NCI-H2107 (cell line): ENCODE measurements around the gene ZBTB8B.
"Not testable (repeated sequence)": the region's sequence is repeated elsewhere in the genome, so short reads cannot be mapped to it uniquely, and the experiment has no call there.

Source experiments
- DNase-seq: peaks from one replicate; lab custom pipeline; 2025; lab: John Stamatoyannopoulos, UW

Gene ZBTB8B

DNA sequence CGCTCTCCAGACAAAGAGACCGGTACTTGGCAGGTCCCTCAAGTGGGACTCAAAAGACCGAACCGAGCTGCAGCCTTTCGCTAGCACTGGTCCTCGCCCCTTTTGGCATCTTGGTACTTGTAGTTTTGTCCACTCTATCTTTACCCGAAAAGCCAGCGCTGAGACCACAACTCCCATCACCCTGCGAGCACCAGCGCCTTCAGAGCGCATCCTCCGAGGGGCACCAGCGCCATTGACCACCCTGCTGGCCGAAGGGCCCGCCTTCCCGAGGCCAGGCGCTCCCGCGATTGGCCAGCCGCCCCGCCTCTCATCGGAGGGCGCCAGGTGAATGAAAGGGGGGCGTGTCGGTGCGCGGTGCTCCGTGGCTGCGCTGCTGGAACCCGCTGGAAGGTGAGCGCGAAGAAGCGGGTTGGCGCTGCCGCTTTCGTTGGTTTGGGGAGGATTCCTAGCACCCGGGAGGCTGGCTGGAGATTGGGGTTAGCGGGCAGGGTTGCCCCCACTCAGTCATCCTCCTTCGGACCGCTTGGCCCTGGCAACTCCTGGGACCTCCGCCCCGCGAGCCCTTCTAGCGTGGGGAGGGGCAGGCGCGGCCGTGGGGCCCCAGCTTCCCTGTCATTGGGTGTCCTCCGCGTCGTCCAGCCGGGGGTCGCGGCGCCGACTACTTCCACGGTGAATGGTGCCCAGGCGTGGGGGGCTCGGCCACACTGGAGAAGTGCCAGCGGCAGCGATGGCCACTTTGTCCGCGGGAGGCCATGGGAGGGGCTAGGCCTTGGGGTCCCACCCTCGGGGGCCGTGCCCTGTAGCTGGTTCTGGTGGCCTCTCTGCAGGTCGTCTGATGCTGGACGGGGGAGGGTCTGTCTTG is at the start of gene ZBTB8B:
TSS of gene ZBTB8B (plus strand) at position 357 of the 862 bp plus-strand sequence. CDS start 5,553 bp downstream, outside the sequence.
- DNase-seq: peak; percentile 93

DNA sequence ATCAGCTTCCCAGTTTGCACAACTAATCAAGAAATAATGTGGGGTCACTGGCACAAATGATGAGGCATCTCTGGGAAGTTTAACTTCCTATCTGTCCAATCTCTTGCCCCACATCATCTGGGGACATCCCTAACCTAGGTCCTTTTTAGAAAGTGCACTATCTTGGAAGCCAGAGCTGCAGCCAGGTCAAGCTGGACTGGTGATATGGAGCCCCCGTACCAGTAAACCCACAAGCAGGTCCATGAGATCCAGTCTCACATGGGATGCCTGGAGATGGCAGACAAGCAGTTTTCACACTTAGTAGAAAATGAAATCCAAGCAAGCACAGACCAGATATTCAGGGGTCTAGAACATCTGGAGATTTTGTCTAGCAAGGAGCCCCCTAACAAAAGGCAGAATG is 43.1 kb upstream of the ZBTB8B start:
- DNase-seq: no peak

DNA sequence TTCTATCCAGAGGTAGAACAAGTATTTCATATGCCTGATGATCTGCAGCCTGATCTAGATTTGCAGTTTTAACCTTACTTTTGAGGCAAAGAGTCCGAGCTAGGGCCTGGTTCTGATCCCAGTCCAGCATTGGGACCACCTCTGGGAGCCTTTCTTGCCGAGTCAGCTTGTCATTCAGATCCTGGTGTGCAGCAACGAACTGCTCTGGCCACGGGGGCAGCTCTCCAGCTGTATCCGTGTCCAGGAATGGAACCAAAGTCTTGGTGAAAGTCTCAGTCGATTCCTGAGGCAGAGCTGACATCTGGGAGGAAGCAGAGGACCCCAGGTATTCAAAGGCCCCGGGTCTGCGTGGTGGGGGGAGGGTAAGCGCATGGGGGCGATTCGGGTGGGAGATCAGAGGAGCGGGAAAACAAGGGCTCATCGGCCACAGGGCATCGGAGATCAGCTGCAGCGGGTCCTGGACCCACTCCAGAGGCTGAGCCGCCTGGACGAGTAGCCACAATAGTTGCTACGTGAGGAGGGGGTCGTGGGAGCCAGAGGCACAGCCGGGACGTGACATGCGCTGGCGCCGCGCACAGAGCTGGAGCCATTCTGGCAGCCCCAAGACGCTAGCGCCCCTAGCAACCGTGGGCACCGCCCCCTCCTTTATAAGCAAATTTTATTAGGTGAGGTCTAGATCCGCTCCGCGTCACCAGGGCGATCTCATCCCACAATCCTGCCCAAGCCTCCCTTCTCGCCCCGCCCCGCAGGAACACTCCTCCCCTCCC is 38.2 kb upstream of the ZBTB8B start:
- no peak for DNase-seq

DNA sequence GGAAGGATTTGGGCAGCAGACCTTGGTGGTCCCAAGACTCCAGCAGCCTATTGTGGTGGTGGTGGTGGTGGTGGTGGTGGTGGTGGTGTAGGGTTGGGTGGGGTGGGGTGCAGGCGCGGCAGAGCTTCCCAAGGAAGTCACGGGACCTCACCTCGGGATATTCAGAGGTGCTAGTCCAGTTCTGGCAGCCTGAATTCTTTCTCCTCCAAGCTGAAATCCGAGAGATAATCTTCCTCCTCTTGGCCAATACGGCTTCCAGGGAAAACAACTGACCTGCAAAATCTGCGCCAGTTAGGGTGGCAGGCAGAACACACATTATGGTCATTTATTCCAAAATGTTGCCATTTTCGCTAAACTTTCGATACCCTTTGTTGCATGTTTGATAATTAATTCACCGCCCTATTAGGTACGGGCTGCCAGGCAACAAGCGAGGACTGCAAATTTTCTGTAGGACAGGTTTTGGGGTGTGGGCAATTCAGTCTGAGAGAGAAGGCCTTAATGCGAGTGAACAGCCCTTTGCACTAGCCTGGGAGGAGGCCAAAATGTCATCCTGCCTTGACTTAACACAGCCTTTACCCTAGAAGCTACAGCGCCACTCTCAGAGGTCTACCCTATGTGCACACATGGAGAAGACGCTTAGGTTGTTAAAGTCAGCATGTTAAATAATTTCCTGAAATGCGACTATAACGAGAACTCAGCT is 37.5 kb upstream of the ZBTB8B start:
- DNase-seq: no peak

DNA sequence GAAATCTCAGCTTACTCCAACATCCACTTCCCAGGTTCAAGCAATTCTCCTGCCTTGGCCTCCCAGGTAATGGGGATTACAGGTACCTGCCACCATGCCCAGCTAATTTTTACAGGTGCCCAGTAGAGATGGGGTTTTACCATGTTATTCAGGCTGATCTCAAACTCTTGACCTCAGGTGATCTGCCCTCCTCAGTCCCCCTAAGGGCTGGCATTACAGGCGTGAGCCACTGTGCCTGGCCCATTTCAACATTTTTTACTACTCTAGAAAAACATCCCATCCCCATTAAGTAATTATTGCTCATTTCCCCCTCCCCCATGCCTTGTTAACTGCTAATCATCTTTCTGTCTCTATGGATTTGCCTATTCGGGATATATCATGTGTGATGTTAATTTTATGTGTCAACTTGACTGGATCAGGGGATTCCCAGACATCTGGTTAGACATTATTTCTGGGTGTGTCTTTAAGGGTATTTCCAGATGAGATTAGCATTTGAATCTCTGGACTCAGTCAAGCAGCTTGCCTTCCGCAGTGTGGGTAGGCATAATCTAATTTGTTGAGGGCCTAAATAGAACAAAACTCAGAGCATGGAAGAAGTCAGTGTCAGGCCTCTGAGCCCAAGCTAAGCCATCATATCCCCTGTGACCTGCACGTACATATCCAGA is 33.0 kb upstream of the ZBTB8B start:
- no peak for DNase-seq

DNA sequence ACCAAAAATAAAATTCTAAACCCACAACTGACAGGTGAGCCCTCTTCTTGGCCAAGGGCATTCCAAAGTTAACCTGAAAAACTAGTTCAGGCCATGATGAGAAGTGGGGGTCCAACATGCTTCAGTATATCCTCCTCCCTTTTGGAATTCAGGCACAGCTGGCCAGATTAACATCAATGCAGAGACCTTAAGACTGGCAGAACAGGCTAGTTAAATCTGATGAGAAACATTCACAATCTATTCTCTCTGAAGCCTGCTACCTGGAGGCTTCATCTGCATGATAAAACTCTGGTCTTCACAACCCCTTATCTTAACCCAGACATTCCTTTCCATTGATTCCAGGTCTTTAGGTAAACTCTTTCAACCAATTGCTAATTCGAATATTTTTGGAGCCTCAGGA is 26.7 kb upstream of the ZBTB8B start:
- no peak for DNase-seq

DNA sequence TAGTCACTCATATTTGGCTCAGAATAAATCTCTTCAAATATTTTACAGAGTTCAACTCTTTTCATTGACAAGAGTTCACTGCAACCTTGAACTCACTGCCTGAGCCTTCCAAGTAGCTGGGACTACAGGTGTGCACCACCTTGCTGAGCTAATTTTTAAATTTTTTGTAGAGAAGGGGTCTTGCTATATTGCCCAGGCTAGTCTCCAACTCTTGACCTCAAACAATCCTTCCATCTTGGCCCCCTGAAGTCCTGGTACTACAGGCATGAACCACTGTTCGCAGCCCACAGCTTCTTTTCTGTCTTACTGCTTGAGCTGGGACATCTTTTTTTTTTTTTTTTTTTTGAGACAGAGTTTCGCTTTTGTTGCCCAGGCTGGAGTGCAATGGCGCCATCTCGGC is 26.1 kb upstream of the ZBTB8B start:
- not testable (repeated sequence) for DNase-seq

DNA sequence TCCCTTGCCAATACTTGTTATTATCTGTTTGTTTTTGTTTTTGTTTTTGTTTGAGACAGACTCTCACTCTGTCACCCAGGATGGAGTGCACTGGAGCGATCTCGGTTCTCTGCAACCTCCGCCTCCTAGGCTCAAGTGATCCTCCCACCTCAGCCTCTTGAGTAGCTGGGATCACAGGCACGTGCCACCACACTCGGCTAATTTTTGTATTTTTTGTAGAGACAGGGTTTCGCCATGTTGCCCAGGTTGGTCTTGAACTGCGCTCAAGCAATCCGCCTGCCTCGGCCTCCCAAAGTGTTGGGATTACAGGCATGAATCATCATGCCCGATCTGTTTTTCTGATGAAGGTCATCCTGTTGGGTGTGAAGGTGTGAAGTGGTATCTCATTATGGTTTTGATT is 23.4 kb upstream of the ZBTB8B start:
- DNase-seq: not testable (repeated sequence)

DNA sequence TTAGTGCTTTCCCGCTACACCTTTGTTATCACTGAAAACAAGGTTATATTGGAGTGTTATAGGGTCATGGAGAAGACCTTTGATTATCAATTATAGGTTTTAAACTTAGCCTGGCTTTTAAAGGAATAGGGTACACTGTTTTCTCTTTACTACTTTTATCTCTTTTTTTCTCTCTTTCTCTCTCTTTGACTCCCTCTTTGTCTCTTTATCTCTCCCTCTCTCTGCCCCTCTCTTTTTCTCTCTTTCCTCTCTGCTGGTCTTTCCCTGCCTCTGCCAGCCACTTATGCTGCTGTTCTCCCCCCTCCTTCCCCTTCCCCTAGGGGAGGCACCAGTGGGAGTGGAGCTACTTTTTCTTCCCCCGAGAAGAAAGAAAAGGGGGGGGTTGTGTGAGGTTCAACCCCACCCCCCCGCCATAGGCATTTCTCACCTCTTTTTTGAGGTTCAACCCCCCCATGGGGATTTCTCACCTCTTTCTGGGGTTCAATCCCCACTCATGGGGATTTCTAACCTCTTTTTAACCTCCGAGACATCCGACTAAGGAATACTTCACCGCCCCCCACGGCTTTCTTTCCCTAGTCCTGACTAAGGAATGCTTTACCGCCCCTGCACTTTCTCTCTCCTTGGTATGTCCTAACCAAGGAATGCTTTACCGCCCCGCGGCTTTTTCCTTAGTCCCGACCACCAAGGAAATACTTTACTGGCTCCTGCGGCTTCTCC is 17.2 kb upstream of the ZBTB8B start:
- no peak for DNase-seq

DNA sequence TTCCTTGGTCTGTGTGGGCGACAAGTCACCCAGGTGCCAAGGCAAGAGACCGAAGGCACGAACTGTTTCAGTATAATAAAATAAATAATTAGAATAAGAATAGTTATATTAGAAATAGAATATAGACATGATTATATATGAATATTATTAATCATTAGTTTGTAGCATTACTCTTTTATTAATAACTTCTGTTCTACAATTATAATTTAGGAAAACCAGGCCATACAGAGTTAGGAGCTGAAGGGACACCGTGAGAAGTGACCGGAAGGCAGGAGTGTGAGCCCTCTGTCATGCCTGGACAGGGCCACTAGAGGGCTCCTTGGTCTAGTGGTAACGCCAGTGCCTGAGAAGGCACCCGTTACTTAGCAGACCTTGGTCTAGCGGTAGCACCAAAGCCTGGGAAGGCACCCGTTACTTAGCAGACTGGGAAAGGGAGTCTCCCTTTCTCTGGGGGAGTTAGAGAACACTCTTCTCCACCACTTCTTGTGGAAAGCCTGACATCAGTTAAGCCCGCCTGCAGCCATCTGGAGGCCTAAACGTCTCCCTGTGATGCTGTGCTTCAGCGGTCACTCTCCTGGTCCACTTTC is 16.6 kb upstream of the ZBTB8B start:
- peak; percentile 37 for DNase-seq

DNA sequence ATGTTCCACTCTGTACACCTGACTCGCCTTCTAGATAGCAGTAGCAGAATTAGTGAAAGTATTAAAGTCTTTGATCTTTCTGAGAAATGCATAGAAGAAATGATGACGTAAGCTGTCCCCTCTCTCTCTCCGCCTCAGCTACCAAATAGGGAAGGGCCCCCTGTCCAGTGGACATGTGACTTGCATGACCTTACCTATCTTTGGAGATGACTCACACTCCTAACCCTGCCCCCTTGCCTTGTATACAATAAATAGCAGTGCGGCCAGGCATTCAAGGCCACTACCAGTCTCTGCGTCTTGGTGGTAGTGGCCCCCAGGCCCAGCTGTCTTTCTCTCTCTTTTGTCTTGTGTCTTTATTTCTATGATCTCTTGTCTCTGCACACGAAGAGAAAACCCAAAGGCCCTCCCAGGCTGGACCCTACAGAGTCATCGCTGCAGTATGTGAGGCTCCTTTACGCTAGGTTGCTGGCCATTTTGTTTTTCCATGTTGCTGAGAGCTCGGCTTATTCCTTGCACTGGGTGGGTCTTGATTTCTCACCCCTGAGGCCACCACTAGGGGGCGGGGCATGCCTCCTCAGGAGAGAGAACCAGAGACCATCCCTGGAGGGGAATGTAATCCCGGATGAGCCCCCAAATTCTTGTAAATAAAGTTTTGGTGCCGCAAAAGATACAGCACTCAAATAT is 16.0 kb upstream of the ZBTB8B start:
- DNase-seq: no peak

DNA sequence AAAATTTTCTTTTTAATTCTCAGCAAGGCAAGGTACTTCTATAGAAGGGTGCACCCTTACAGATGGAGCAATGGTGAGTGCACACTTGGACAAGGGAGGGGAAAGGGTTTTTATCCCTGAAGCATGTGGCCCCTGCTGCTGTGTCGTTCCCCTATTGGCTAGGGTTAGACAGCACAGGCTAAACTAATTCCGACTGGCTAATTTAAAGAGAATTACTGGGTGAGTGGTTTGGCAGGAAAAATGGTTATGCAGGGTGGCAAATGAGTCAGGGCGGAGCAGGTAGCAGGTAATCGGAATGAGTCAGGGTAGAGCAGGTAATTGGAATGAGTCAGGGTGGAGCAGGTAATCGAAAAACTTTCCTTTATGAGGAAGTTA is 15.4 kb upstream of the ZBTB8B start:
- DNase-seq: not testable (repeated sequence)

DNA sequence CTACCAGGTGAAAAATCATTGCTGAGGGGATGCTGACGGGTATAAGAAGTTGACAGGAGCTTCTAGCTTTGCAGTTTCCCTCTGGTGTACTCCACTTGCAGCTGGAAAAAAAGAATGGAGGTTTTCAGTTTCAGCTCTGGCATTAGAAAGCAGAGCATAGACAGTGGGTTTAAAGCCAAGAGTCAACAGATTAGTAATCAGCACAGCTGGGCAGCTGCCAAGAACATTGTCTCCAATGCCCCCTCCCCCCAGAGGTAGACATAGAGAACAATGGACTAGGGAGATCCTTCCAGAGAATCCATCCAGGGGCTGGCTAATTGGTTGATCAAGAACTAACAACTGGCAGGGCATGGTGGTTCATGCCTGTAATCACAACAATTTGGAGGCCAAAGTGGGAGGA is 10.1 kb upstream of the ZBTB8B start:
- DNase-seq: peak; percentile 18

DNA sequence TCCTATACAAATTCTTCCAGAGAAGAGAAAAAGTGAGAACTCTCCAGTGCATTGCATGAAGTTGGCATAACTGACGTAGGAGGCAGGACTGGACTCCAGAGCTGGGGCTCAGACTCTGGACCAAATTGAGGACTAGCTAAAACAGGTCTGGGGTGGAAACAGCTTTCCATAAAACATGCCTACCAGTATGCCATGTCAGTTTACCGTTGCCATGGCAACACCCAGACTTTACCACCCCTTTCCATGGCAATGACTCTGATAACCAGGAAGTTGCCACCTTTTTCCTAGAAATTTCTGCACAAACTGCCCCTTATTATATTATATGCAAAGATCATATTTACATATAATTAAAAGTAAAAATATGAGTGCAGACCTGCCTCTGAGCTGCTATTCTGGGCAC is 8.9 kb upstream of the ZBTB8B start:
- DNase-seq: no peak

DNA sequence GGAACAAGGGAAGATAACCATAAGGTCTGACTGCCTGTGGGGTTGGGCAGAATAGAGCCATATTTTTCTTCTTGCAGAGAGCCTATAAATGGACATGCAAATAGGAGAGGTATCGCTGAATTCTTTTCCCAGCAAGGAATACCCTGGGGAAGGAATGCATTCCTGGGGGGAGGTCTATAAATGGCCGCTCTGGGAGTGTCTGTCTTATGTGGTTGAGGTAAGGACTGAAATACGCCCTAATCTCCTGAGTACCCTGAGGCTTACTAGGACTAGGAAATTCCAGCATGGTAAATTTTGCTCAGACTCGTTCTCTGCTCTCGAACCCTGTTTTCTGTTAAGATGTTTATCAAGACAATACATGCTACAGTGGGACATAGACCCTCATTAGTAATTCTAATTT is 6.1 kb upstream of the ZBTB8B start:
- DNase-seq: not testable (repeated sequence)

DNA sequence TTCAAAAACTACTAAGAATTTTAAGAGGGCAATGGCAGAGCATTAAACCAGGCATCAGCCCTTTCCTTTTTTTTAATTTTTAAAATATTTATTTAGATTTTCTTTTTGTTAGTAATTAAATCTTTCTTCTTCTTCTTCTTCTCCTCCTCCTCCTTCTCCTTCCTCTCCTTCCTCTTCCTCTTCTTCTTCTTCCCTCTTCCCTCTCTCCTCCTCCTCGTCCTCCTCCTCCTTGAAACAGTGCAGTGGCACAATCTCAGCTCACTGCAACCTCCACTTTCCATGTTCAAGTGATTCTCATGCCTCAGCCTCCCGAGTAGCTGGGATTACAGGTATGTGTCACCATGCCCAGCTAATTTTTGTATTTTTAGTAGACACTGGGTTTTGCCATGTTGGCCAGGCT is 1.9 kb upstream of the ZBTB8B start:
- DNase-seq: not testable (repeated sequence)

DNA sequence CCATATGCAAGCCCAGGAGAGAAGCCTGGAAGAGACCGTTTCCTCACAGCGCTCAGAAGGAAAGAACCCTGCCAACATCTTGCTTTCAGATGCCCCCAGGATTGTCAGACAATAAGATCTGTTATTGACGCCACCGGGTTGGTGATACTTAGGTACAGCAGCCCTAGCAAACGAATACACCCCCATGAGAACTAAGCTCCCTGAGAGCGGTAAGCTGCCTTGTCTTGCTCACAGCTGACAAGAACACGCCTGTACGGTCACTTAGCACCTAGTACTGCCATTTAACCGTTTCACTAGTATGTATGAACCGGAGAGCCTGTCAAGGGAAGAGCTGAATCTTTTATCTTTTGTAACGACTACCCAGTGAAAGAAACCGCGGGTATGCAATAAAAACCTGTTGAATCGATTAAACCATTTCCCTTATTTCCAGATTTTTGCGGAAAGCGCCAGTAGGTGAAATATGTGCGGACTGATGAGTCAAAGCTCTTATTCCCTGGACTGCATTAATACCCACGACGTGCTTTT is 619 bp upstream of the ZBTB8B start:
- DNase-seq: peak; percentile 17

DNA sequence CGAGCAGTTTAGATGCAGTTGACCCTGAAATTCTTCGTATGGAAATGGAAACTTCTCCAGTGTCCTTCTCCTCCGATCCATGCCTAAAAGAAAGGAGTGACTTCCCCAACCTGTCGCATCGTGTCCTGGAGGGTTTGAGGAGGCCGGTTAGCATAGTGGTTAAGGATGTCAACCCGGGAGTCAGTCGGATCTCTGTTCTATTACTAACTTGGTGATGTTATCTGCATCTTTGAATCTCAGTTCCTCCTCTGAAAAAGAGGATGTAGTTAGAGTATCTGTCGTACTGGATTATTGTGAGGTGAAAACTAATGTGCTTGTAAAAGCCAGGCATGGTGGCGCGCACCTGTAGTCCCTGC is 684 bp downstream of the ZBTB8B start:
- DNase-seq: no peak

DNA sequence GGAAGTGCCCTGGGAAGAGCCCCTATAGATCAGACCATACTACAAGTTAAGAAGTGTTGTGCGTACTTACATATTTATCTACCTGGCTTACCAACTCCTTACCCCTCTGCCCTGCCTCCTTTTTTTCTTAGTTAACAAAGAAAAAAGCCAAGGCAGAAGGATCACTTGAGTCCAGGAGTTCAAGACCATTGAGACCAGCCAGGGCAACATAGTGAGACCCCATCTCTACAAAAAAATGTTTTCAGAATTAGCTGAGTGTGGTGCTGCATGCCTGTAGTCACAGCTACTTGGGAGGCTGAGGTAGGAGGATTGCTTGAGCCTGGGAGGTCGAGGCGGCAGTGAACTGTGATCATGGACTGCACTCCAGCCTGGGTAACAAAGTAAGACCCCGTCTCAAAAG is 1.9 kb downstream of the ZBTB8B start:
- DNase-seq: no peak

DNA sequence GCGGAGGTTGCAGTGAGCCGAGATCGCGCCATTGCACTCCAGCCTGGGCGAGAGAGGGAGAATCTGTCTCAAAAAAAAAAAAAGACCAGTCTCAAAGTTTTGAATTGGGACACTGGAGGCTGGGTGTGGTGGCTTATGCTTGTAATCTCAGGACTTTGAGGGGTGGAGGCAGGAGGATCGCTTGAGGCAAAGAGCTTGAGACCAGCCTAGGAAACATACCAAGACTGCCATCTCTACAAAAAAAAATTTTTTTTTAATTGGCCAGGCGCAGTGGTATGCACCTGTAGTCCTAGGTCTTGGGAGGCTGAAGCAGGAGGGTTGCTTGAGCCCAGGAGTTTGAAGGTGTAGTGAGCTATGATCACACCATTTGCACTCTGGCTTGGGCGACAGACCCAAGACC is 3.9 kb downstream of the ZBTB8B start:
- DNase-seq: no peak
